ENCODE measurements around the gene OLR1.

DNA sequence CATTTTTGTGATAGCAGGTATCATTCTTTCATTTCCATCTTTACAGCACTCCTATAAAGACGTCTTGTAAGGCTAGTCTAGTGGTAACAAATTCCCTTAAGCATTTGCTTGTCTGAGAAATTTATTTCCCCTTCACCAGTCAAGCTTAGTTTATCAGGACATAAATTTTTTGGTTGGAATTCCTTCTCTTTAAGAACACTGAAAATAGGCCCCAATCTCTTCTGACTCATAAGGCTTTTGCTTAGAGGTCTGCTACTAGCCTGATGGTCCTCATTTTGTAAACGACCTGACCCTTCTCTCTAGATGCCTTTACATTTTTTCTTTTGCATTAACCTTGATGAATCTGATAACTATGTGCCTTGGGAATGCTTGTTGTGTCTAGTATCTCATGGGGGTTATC lies 20.3 kb downstream of the OLR1 start:
- TF ChIP-seq, protein P1, sequence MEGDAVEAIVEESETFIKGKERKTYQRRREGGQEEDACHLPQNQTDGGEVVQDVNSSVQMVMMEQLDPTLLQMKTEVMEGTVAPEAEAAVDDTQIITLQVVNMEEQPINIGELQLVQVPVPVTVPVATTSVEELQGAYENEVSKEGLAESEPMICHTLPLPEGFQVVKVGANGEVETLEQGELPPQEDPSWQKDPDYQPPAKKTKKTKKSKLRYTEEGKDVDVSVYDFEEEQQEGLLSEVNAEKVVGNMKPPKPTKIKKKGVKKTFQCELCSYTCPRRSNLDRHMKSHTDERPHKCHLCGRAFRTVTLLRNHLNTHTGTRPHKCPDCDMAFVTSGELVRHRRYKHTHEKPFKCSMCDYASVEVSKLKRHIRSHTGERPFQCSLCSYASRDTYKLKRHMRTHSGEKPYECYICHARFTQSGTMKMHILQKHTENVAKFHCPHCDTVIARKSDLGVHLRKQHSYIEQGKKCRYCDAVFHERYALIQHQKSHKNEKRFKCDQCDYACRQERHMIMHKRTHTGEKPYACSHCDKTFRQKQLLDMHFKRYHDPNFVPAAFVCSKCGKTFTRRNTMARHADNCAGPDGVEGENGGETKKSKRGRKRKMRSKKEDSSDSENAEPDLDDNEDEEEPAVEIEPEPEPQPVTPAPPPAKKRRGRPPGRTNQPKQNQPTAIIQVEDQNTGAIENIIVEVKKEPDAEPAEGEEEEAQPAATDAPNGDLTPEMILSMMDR (conservative IDR thresholded peaks at IDR 0.05; ENCODE audit: low read length): no peak
- no peak for TF ChIP-seq EZH2phosphoT487 (IDR thresholded peaks at IDR 0.05; ENCODE audit: borderline replicate concordance)

All from Loucy (cell line).